GM18498 (cell line): ENCODE results near the gene SACS.
"Not testable (repeated sequence)": the region's sequence is repeated elsewhere in the genome, so short reads cannot be mapped to it uniquely, and the experiment has no call there.

Experiments
- ATAC-seq: cut with Tn5 transposase; IDR thresholded peaks from one replicate; pipeline ENCODE4 v1.9.1; 2021; ENCODE audit warnings: mild to moderate bottlenecking, moderate library complexity; ENCODE audit not compliant: unreplicated experiment

The SACS gene

DNA sequence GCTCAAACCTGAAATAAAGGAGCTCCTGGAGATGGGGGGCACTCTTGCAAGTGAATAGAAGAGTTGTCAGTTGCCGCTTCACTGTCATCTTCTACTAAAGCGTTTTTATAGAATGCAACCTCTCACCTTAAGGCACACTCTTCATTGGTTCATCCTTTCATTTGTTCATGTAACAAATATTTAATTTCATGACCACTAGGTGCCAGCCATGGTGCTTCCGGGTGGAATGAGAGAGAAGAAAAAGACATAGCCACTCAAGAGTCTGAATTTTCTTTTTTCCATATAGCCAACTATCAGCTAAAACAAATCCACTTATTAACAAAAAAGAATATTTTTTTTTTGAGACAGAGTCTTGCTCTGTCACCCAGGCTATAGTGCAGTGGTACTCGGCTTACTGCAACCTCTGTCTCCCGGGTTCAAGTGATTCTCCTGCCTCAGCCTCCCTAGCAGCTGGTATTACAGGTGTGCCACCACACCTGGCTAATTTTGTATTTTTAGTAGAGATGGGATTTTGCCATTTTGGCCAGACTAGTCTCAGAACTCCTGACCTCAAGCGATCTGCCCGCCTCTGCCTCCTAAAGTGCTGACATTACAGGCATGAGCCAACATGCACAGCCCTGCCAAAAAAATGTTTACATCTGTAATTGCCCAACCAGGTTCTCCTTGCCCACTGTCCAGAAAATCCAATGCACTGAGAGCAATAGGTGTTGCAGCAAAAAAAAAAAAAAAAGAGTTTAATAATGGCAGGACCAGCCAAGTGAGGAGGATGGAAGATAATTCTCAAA is 22.1 kb upstream of the SACS start:
- no peak for ATAC-seq

DNA sequence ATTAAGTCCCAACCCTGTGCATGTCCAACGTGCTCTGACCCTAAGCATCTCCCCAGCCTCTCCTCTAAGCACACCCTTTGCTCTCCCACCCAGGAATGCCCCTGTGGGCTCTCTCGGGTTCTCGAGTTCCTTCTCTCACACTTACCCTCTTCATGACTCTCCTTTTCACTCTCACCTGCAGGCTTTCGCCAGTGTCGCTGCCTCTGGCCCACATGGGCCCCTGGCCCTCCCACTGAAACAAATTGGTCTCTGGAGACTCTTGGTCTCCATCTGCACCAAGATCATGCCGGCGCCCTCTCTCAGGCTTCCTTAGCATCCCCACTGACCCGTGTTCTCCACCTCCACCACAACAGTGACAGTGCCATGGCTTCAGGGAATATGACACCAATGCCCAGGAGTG is 19.6 kb upstream of the SACS start:
- no peak for ATAC-seq

DNA sequence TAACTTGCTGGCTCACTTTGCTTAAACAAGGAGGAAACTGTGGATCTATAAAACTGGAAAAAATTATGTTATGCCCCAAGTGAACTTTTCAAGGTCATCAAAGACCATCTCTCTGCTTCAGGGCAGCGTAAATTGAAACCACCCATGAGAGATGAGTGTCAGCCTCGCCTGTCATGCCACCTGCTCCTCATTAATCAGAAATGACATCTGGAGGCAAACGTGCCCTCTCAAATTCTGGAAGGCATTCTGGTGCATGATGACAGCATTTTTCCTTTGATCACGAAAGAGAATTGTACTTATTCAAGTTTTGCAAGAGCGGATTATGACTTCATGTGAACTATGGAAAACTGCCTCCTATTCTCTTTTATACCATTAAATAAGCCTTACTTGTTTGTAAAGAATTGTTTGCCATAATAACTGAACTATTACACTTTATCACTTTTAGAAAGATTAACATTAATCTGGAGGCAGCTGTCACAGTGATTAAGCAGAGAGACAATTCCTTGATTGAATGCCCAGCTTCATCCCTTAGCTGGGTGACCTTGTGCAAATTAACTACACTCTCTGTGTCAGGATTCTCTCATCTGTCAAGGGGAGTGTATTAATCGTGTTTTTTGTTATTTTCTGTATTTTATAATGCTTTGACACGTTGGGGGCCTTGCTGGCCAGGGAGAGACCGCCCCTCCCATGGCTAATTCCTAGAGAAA is 17.0 kb upstream of the SACS start:
- no peak for ATAC-seq

DNA sequence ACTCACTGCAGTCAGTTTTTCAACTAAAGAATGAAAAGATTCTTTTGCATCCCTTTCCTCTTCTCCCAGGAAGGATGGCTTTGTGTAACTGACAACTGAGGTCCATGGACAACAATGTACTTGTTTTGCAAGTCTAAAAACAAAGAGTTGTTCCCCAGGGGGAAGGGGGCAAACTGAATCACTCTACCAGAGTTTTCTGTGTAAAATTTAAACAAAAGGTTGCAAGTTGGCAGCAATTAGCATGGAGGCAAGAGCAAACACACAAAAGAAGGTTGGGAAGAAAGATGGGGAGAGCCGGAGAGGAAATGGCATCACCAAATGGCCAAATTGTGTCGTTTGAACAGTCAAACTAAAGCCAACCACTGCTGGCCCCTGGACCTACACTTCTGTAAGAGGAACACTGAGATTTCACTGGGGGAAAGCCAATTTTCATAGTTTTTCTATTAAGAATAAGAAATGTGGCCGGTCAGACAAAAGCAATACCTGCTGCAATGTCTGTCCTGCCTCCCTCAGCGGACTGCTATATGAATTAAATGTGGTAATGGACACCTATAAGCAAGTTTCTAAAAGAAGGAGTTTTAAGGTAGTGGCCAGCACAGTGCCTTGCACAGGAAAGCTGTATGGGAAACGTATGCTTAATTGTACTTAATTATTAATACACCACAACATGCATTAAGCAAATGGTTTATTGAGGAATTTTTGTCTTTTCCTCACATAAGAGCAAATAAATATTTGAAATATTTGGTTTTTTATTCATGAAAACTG is 16.1 kb upstream of the SACS start:
- ATAC-seq = no peak

DNA sequence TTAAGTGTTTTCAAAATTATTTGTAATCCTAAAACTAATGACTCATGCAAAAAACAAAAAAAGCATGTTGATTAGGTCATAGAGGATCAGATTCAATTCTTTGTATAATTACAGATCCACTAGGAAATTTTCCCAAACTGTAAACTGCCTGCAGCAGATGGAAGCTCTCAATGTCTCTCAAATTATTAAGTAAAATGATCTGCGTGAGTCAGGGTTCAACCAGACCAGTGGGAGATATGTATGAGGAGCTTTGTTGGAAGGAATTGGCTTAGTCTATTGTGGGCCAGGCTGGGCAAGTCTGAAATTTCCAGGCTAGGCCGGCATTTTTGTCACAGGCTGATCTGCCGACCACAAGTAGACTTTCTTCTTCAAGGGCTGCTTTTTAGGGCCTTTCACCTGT is 14.4 kb upstream of the SACS start:
- no peak for ATAC-seq

DNA sequence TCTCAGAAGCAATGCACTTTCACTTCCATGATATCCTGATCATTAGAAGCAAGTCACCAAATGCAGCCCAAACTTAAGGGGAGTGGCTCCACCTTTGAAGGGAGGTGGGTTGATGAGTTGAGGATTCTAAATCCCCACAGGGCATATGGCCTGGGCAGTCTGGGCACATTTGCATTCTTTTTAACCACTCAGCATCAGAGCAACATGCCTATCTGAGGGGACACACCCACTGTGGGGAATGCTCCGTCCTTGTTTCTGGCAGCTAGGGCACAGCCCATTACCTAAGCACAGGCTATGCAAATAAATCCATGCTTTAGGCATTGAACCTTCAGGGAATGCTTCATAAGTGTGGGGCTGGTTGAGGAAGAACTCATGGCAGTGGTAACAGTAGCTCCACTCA is 12.3 kb upstream of the SACS start:
- no peak for ATAC-seq

DNA sequence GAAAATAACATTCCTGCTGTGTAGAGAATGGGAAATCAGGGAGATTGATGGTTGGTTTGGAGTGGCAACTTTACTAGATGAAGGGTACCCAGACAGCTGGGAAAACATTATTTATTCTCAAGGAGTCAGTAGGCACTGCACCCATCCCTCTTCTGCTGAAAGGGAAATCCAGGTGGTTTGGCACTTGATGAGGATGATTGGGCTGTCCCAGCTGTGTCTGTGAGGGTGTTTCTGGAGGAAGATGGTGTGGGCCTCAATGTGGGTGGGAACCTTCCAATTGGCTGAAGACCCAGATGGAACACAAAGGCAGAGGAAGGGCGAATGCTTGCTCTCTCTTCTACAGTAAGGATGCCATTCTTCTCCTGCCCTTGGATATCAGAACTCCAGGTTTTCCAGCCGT is 10.4 kb upstream of the SACS start:
- ATAC-seq = no peak

DNA sequence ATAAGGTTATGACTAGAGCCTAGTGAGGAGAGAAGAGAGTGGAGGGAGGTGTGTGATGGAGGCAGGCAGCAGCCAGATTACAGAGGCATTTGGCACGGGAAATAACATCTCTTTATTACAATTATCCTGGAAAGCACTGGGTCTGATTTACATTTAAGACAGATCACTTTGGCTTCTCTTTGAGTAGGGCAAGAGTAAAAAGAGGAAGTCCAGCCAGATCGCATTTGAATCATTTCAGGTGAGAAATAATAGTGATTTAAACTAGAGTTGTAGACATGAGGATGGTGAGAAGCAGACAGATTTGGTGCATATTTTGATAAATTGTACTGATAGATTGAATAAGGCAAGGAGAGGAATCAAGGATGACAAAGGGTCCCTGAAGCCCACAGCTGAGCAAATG is 9.6 kb upstream of the SACS start:
- ATAC-seq = no peak

DNA sequence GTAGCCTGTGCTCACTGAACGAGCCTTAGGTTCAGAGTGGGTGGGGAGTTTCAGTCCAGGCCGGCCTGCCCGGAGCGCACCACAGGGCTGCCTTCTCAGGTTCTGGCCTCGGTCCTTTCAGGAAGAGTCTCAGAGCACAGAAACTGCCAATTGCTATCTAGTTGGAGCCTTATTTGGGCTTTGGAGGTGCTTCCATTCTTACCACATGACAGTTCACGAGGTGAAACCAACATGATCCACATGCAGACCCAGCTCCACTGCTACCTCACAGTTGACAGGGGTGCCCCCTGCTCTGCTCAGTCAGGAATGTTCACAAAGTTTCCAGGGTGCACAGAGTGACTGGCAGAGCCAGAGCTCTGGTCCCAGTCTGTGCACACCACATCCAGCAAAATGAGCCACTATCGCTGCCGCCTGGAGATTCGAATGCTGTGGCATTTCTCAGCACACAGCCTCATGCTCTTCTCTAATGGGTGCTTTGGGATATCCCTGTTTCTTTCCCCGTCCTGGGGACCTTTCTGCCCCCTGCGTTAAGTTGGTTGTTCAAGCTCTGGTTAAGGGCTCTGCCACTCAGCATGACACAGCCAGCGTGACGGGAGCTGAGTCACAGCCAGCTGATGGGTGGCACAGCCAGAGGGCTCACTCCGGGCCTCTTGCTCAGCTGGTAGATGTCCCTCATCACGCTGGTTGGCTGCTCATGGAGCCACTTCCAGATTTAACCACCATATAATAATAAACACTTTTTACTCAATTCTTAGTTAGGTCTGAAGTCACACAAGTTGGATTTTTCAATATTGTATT is 7.5 kb upstream of the SACS start:
- ATAC-seq = no peak

DNA sequence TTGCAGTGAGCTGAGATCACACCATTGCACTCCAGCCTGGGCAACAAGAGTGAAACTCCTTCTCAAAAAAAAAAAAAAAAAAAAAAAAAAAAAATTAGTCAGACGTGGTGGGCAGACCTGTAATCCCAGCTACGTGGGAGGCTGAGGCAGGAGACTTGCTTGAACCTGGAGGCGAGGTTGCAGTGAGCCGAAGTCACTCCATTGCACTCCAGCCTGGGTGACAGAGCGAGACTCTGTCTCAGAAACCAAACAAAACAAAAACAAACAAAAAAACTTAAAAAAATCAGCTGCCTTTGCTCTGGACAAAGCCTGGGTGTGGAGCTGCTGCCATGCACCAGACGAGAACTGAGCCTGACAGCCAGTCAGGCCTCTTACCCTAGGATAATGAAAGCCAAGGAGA is 6.8 kb upstream of the SACS start:
- not testable (repeated sequence) for ATAC-seq

DNA sequence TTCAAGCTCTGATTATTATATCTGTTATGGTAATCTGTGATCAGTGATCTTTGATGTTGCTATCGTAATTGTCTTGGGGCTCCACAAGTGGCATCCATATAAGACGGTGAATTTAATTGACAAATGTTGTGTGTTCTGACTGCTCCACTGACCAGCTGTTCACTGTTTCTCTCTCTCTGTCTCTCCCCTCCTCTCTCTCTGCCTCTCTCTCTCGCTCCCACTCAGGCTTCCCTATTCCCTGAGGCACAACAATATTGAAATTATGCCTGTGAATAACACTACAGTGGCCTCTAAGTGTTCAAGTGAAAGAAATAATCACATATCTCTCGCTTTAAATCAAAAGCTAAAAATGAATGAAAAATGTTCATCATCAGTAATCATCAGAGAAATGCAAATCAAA is 4.4 kb upstream of the SACS start:
- ATAC-seq = no peak

DNA sequence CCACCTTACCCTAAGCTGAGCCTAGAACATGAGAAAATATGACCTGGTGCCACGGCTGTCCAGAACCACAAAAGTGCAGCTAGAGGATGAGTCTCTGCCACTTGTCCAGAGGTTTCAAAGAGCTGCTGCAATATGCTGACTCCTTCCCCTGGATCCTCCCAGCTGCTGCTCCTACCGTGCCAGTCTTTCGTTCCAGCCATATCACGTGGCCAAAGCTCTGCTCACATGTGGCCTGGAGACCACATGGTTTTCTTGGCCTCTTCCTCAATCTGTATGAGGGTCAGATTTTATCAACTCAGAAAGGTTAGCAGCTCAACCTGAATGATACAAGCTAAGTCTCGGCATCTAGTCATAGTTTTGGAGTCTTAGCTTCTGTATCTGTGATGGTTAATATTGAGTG is 3.2 kb upstream of the SACS start:
- ATAC-seq = no peak

DNA sequence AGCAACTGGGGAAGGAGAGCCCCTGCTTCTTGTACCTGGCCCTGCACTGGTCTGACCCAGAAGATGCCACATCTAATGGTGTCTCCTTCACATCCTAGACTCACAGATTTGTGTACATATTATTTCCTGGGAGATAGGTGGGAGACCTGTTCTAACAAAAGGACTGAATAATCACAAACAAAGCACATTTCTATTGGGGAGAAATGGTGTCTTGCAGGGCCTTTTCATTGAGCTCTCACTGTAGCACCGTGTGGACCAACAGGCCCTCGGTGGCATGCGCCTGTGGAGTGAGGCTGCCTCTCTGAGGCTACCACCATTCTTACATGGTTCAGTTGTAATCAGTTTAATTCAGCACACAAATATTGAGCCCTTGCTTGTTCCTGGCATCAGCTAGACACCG is 989 bp upstream of the SACS start:
- ATAC-seq = no peak

DNA sequence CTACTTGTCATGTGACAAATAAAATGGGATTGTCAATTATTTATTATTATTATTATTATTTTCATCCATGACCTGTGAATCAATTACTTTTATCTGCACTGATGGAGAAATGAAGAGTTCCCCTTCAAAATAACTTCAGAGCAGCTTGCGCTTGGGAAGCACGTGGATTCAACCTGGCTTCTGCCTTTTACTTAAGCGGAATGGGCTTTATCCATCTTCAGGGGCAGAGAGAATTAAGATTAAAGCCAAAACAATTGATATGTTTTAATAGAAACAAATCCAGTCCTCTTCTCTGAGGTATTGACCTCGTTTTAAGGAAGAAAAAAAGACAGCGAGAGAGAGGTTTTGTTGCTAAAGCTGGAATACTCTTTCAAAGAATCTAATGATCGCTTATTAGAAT is 876 bp downstream of the SACS start:
- no peak for ATAC-seq

DNA sequence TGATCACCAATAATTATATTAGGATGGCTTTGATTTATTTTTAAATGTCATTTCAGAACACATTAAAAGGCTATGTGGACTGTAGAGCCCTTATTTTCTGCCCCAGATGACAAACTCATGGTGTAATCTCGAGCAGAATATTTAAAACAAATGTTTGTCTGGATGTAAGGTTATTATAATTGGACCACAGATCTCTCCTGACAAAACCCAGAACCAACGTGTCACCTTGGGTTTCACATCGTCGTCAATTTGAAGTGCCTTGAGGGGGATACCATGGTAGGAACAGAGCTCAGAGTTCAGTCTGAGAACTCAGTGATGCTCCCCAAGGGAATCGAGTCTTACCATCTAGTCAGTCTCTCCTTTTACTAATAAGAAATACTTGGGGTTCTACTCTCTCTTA is 2.8 kb downstream of the SACS start:
- ATAC-seq = no peak

DNA sequence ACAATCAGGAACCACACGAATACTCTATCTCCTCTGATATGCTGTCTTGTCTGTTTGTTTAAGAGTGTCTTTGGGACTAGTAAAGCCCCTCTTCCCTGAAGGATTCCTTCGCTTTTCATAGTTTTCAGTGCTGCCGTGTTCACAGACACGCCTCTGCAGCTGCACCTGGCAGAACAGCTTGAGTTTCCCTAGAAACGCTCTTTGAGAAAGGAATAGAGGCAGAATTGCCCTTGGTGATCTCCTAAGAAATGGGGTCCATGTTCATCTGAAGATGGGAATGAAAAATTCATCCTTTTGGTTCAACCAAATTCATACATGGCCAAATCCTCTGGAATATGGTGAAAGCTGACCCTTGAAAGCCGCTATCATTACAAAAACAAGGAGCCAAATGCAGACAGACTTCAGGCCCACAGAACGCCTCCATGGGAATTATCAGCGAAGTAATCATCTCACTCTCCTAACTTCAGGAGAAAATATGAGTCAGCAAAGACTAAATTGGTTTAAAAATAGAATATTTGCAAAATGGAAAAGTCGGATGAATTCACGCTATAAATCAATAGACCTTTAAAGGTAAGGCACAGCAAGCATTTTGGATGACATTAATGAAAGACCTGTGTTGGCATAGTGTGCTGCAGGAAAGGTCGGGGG is 5.5 kb downstream of the SACS start:
- ATAC-seq = no peak

DNA sequence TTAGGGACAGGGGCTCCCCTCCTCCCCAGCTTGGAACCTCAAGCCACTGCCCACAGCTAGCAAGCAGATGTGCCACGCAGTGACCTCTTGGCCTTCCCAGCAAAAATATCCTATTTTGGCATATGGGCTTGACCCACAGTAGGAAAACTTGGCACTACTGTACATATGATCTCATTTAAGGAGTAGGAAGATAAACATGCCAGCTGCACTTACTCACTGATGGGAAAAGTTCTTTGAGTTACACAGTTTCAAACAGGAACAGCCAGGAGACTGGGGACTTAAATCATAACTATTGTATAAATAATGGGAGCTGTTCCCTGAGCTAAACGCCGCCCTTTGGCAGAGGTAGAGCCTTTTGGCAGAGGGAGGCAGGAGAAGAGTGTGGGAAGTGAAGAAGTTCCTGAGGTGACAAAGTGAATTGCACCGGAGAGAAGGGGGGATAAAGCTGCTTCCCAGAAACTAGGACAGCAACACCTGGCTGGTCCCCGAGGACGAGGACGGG is 6.1 kb downstream of the SACS start:
- ATAC-seq = no peak

DNA sequence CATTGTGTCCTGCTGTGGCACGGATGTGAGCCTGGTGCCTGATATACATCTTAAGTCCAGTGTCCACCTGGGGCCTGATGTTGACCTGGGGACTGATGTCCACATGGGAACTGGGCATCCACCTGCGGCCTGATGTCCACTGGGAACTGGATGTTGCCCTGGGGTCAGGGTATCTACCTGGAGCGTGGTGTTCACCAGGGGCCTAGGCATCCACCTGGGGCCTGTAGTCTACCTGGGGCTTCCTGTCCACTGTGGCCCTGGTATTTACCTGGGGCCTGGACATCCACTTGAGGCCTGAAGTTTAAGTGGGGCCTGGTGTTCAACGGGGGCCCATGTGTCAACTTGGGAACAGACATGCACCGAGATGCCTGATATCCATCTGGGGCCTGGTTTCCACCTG is 11.9 kb downstream of the SACS start:
- no peak for ATAC-seq

DNA sequence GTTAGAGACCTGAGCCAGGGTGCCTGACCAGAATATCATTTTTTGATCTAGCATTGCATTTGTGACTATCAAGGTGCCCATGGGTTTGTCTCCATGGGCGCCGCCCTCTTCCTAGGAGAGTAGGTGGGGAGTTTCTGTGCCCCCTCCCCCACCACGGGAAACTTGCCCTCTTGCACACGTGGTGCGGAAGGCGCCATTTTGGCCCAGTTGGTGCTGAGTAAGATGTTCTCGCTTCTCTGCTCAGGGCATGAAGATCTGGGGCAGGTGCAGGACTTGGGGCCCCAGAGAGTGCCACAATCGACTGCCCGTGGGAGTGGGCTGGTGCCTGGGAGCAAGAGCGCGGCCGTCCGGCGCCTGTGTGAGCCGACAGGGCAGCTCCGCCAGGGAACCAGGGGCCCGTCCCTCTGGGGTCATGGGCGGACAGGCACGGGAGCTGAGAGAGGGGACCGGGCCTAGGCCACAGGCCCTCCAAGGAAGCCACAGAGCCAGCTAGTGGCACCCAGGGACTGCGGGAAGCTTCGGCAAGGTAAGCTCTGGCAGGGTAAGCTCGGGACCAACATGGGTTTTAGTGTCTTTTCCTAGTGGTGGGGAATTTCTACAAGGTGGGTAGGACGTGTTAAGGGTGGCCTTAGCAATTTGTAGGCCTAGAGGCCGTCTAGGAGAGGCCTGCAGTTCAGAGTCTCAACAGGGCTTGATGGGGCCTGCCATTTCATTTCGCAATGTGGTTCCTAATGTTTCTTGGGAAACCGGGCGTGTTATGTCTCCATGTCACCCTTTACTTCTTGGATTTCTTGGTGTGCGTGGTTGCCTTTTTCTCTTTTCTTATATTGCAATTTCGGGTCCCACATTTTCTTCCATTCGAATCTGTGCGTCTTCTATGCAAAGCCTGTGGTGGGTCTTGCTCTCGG is 14.5 kb downstream of the SACS start:
- no peak for ATAC-seq
